Activated naive CD4-positive, alpha-beta T cell treated with anti-CD3 and anti-CD28 coated beads, Interleukin-2, amount 50 U/mL, for 16 hours (primary cell): ENCODE results near the gene GTF2IRD1.
"Not testable (repeated sequence)": the region's sequence is repeated elsewhere in the genome, so short reads cannot be mapped to it uniquely, and the experiment has no call there.

Experiments used
- DNase-seq: peaks from one replicate; pipeline ENCODE4 v3.0.0-alpha.2; 2020

The GTF2IRD1 gene

DNA sequence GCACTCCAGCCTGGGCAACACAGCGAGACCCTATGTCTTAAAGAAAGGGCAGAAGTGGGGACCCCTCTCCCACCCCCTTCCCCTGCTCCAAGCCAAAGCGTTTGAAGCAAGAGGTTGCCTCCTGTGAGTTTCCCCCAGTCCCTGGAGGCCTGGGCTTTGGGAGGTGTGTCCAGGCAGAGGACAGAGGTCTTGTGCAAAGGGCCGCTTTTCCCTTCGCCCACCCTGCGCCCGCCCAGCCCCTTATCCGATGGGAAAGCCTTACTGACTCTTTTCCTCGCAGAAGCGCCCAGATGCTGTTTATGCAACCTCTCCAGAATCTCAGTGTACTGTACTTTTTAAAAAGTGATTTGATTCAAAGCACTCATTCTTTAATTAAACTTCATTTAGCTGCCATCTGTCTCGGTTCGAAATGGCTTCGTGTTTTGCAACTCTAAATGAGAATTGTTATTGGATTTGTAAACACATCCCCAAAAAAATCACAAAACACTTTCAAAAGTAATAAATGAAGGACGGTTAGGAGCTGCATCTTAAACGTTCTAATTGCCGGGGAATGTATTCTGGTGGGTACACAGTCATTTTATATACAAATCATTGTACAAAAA, 153.3 kb downstream of the GTF2IRD1 start:
- DNase-seq: no peak

DNA sequence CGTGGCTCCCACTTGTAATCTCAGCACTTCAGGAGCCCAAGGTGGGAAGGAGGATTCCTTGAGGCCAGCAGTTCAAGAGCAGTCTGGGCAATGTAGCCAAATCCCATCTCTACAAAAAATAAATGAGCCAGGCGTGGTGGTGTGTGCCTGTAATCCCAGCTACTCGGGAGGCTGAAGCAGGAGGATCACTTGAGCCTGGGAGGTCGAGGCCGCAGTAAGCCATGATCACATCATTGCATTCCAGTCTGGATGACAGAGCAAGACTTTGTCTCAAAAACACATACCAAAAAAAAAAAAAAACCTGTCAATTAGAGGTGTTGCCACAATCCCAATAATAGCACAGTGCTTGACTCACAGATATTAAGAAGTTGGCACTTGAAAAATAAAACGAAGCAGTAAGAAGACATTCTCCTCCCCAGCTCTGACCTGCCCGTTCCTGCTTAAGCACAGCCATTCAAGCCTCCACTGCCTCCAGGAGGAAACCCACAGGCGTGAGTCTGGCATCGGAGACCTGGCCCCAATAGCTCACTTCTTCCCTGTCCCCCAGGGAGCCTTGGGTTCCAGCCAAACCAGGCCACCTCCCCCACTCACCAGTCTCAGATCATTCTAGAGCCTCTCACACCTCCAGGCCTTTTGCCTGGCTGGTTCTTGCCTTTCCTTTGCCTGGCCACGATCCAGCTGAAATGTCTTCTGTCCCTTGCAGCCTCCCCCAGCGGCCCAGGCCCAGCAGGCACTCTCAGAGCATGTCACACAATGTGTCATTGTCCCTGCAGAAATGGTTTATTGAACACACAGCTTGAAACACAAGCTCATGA, 158.5 kb downstream of the GTF2IRD1 start:
- no peak for DNase-seq

DNA sequence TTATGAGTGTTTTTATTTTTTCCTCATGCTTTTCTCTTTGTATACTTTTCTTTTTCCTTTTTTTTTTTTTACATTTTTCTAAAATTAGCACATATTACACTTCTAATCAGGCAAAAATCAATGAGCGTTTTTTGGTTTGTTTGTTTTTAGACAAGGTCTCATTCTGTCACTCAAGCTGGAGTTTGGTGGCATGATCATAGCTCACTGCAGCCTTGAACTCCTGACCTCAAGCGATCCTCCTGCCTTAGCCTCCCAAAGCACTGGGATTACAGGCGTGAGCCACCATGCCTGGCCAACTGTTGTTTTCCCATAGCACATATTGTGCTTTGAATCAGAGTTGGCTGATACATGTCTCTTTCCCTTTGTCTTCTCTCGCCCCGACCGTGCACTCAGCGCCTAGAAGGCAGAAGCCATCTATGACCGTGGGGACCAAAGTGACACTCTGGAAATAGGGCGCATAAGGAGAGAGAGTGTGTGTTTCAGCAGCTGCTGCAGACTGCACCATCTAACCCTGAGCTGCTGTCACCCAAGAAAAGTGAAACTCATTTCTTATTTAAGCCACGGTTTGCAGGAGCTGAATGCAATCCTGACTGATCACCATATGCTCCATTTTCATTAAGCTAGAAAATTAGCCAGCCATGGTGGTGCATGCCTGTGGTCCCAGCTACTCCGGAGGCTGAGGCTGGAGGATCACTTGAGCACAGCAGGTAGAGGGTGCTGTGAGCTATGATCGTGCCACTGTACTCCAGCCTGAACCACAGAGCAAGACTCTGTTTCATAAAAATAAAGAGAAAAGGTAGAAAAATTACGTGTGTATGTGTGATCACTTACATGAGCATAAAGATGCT, 162.5 kb downstream of the GTF2IRD1 start:
- DNase-seq: no peak

DNA sequence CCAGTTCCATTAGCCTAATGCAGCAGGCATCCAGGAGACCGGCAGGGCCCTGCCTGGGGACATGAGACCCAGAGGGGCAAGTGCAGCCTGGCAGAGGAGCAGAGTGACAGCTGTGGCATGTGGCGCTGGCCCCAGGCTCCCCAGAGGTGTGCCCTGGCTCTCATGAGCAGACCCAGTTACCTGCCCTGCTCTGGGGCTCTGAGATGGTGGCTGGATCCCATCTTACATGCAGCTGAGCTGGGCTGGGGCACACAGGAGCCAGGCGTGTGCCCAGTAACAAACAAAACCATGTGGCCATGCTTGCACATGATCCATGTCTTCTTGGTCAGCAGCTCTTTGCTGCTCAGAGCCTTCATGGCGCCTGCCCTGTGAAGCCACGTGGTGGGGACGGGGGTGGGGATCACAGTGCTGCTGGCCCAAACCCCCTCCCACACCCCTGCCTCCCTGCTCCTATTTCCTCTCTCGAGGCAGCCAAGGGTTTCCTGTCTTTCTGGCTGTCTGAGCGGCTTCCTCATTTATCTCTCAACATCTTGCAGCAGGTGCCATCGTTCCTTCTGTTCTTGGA, 163.6 kb downstream of the GTF2IRD1 start:
- peak; percentile 19 for DNase-seq

DNA sequence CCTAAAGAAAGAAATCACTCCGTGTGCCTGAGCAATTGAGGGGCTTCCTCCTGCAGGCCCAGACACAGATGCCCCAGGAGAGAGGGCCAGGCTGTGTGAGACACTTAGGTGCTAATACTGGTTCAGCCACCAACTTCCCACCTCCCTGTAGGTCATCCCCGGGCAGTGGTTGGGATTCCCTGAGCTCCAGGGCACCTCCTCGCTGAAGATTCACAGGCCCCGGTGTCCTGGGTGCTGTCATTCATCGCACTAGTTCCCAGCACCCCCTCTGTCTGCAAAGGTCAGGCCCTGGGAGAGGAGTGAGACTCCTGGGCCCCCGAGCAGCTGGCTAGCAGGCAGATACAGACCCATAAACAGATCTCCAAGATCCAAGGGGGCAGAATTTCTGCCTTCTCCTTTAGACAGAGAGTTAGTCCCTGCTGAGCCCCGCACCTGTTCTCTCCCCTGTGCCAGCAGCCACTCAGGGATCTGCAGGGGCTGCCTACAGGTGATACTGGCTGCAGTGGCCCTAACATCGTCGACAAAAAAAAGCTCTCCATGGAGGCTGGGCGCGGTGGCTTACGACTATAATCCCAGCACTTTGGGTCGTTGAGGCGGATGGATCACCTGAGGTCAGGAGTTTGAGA, 165.6 kb downstream of the GTF2IRD1 start:
- no peak for DNase-seq

DNA sequence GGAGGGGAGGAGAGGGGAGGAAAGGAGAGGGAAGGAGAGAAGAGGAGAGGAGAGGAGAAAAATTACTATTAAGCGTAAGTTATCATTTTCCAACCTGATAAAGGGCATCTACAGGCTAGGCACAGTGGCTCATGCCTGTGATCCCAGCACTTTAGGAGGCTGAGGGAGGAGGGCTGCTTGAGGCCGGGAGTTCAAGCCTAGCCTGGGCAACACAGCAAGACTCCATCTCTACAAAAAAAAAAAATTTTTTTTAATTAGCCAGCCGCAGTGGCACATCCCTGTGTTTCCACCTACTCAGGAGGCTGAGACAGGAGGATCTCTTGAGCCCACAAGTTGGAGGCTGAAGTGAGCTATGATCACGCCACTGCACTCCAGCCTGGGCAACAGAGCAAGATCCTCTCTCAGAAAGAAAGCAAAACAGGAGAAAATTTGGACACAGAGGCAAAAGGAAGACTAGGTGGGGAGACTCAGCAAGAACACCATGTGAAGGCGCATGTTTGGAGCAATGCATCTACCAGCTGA, 168.6 kb downstream of the GTF2IRD1 start:
- no peak for DNase-seq

DNA sequence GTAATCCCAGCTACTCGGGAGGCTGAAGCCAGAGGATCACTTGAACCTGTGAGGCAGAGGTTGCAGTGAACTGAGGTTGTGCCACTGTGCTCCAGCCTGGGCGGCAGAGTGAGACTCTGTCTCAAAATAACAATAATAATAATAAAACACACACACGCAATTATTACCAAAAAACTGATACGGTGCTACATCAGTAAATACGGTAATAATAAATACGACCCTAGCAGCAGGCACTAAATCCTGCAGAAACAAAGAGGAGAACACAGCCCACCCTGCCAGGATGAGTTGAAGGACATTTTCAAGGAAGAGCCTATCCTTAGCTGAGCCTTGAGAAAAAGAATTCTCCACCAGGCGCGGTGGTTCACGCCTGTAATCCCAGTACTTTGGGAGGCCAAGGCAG, 169.4 kb downstream of the GTF2IRD1 start:
- no peak for DNase-seq

DNA sequence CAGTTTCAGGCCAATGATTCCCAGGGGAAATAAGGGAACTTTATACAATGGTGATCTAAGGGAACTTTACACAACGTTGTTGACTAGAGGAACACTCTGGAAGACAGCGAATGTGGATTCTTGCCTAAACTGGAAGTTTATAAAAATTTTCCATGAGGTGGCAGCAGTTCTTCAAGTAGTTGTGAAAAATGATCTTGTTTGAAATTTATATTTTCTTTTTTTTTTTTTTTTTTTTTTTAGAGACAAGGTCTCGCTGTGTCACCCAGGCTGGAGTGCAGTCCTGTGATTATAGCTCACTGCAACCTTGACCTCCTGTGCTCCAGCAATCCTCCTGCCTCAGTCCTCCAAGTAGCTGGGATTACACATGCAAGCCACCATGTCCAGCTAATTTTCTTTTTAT, 171.7 kb downstream of the GTF2IRD1 start:
- no peak for DNase-seq

DNA sequence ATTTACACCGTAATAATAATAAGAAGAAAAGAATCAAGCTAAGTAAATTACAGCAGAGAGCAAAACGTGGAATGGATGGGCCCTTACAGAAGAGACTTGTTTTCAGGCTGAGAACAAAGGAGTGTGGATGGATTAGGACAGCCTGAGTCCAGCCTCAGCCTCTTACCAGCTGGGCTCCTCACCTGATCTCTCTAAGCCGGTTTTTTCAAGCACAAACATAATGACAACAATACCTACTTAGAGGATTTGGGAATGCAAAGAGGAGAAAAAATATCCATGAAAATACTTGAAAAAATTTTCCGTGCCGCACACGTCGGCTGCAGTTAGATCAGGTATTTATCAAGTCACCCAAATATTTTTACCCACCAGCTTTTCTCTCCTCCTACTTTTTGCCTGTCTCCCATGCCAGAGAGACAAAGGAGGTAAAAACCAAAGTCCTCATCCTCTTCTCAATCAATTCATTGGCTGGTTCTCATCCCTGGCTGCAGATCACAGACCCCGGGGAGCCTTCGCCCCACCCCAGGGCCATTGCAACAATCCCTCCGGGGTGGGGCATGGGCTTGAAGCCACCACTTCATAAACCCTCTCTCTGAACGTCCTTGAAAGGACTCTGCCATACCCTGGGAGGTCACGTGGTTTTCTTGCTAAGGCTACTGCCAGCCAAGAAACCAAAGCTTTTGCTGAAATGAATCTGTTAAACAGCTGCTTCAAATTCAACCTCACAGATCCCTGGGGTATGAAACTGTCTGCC, 174.1 kb downstream of the GTF2IRD1 start:
- DNase-seq: no peak

DNA sequence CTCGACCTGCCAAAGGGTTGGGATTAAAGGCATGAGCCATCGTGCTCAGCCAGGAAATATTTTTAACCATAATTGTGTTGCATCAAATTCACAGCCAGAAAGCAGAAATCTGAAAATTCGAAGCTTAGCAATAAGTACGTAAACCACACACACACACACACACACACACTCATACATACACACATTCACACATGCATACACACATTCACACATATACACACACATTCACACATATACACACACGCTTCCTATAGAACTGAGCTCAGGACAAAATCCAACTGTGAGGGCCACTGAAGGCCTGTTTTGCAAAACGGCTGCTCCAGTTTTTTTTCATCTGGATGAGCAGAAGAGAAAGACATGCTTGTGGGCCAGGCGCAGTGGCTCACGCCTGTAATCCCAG, 178.8 kb downstream of the GTF2IRD1 start:
- DNase-seq: no peak

DNA sequence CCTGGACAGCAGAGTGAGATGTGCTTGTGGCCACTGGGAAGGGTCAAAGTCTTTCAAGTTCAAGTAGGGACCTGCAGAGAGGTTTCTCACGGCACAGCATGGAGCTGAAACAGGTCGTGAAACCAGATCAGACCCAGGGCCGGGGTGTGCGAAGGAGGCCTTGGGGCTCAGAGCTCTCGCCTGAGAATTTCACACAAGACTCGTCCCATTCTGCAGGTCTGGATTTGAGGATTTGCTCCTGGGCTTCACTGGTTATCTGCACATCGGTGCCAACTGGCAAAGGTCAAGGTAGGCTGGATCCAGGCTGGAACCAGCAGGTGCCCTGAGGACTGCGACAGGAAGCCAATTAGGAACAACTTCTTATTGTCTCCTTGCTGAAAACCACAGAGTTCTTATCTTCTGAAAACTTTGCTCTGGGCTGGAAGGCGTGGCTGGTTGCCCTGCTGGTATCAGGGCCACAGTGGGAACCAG, 179.8 kb downstream of the GTF2IRD1 start:
- DNase-seq: no peak

DNA sequence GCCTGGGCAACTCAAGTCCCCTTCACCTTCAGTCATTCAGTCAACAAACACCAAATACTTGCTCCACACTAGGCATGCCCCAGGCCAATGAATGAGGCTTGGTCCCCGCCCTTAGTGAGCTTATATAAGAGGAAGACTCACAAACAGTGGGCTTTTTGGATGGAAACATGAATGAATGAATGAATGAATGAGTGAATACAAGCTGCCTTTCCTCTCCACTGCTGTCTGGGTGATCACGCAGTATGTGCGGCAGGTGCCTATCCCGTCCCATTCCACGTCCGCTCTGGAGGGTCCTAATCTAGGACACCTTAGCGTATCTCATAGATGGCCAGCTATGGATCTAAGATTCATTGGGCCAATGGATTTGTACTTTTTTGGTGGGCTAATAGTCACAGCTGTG, 184.0 kb downstream of the GTF2IRD1 start:
- DNase-seq: no peak

DNA sequence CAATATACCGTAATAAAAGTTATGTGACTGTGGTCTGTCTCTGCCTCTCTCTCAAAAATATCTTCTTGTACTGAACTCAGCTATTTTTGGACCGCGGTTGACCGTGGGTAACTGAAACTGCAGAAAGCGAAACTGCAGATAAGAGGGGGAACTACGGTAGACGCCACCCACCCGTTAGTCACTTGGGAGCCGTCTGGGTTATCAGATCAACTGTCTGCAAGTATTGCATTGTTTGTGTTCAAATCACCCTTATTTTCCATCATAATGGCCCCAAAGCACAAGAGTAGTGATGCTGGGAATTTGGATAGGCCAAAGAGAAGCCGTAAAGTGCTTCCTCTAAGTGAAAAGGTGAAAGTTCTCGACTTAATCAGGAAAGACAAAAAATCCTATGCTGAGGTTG, 196.3 kb downstream of the GTF2IRD1 start:
- DNase-seq: peak; percentile 83

DNA sequence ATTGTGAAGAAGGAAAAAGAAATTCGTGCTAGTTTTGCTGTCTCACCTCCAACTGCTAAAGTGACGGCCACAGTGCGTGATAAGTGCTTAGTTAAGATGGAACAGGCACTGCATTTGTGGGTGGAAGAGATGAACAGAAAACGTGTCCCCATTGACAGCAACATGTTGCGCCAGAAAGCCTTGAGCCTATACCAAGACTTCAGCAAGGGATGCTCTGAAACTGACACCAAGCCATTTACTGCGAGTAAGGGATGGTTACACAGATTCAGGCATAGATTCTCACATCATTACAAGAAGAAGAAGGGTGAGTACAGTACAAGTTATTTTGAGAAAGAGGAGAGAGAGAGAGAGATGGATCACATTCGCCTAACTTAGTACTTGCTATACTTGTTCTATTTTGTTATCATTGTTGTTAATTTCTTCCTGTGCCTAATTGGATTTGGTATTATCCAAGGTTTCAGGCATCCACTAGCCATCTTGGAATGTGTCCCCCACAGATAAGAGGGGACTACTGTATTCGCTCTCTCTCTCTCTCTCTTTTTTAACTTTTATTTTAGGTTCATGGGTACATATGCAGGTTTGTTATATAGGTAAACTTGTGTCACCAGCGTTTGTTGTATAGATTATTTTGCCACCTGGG, 196.9 kb downstream of the GTF2IRD1 start:
- DNase-seq: not testable (repeated sequence)

DNA sequence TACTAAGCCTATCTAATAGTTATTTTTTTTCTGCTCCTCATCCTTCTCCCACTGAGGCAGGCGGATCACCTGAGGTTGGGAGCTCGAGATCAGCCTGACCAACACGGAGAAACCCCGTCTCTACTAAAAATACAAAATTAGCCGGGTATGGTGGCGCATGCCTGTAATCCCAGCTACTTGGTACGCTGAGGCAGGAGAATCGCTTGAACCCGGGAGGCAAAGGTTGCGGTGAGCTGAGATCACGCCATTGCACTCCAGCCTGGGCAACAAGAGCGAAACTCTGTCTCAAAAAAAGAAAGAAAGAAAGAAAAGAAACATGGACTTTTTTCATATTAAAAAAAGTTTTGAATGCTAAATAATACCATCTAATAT, 197.4 kb downstream of the GTF2IRD1 start:
- not testable (repeated sequence) for DNase-seq
